OCI-LY1 (cell line): ENCODE measurements around the gene ATP12A.

Experiments
- EZH2 ChIP-seq: fragments of 200-600 bp; sonication (generic), shearing (Covaris generic); IDR thresholded peaks from 2 replicates; pipeline ENCODE4 v1.8.0; 2017; ENCODE audit warnings: borderline replicate concordance, mixed run types, mild to moderate bottlenecking, antibody characterized with exemption, low read length, moderate library complexity, mixed read lengths
- TF ChIP-seq, protein P1 (sequence below): fragments of 200-600 bp; sonication (generic), shearing (Covaris generic); IDR thresholded peaks from 2 replicates; pipeline ENCODE4 v1.5.1; 2017; ENCODE audit warnings: mild to moderate bottlenecking, antibody characterized with exemption, low read length, moderate library complexity, mixed read lengths

DNA sequence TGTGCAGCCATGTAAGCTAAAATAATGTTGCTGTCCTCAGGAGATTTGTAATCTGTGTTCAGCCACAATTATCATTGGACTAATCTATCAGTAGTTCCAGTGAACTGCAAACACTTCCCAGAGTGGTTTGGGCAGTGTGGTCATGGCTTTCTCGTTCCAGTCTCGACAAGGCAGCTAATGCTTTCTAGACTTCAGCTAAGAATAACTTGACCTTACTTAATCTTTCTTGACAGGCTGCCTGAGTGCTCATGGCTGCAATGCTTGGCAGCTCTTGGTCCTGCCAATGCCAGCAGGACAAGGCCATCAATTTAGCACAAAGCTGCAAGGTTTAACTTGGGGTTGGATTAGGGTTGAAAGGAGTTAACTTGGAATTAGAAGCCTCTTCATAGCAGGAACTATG, 32.8 kb downstream of the ATP12A start:
- TF ChIP-seq, protein P1, sequence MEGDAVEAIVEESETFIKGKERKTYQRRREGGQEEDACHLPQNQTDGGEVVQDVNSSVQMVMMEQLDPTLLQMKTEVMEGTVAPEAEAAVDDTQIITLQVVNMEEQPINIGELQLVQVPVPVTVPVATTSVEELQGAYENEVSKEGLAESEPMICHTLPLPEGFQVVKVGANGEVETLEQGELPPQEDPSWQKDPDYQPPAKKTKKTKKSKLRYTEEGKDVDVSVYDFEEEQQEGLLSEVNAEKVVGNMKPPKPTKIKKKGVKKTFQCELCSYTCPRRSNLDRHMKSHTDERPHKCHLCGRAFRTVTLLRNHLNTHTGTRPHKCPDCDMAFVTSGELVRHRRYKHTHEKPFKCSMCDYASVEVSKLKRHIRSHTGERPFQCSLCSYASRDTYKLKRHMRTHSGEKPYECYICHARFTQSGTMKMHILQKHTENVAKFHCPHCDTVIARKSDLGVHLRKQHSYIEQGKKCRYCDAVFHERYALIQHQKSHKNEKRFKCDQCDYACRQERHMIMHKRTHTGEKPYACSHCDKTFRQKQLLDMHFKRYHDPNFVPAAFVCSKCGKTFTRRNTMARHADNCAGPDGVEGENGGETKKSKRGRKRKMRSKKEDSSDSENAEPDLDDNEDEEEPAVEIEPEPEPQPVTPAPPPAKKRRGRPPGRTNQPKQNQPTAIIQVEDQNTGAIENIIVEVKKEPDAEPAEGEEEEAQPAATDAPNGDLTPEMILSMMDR = no peak
- no peak for TF ChIP-seq EZH2
